CD4-positive, alpha-beta T cell treated with Interleukin-4 for 1 hour (primary cell): ENCODE results near the gene SERINC5.
A peak's percentile ranks its signal among the peaks of the same experiment; 100 is the strongest.

Experiments used
- DNase-seq, 2 donors: peaks; one replicate each; pipeline ENCODE4 v3.0.0-alpha.2; 2020 to 2022

The SERINC5 gene

GRCh38 chr5:80251636-80252035 lies 4.2 kb downstream of the SERINC5 start:
- peak in 1 of 2 donors; percentile 23 for DNase-seq

DNA sequence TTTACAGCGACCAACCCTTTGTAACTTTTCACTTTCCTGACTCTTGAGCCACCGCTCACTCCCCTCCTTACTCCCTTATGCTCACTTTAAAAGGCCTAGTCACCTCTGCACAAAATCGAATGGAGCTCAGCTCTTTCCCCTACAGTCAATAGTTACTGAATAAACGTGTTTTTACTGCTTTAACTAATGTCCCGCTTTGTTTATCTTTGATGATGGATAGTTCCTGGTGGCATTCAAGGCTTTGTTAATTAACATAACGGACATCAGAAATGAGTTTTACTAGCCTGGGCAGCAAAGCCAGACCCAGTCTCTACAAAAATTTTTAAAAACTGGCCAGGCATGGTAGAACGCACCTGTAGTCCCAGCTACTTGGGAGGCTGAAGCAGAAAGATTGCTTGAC lies 5.0 kb downstream of the SERINC5 start:
- DNase-seq, result no peak

DNA sequence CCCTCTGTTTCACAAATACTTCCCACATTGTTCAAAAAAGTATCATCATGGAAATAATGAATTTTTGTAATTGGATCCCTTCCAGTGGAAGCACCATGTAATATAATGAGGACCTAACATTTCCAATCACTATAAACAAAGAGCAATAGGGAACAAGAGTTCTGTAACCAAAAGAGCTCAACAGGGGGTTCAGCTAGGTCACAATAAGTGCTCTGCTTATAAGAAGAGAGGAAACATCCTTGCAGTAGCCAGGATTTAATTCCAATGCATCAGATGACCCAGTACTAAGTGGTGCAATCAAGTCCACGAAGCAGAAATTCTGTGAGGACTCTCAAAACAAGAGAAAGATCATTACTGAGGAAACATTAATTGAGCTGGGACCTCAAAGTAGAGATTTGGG lies 5.9 kb downstream of the SERINC5 start:
- no peak for DNase-seq

GRCh38 chr5:80248378-80248777 lies 7.5 kb downstream of the SERINC5 start:
- DNase-seq, result no peak

- DNase-seq, result peak; percentile 42 to 51
Measured at GRCh38 chr5:80246995-80247729, 8.7 kb downstream of the SERINC5 start.

GRCh38 chr5:80246001-80246758 lies 9.7 kb downstream of the SERINC5 start:
- DNase-seq, result peak in 1 of 2 donors; percentile 46

DNA sequence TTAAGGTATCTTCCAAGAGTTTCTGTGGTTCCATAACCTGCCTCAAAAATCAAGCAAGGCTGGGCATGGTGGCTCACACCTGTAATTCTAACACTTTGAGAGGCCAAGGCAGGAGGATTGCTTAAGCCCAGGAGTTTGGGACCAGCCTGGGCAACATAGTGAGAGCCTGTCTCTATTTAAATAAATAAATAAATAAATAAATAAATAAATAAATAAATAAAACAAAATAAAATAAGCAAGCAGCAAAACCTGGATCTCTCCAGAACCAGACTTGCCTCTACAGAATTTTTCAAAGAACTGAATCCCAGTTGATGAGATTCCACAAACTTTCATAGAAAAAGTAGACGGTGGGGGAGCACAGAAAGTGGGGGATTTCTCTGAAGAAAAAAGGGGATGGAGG lies 12.3 kb downstream of the SERINC5 start:
- DNase-seq, result no peak

GRCh38 chr5:80242849-80243248 lies 13.0 kb downstream of the SERINC5 start:
- no peak for DNase-seq

DNA sequence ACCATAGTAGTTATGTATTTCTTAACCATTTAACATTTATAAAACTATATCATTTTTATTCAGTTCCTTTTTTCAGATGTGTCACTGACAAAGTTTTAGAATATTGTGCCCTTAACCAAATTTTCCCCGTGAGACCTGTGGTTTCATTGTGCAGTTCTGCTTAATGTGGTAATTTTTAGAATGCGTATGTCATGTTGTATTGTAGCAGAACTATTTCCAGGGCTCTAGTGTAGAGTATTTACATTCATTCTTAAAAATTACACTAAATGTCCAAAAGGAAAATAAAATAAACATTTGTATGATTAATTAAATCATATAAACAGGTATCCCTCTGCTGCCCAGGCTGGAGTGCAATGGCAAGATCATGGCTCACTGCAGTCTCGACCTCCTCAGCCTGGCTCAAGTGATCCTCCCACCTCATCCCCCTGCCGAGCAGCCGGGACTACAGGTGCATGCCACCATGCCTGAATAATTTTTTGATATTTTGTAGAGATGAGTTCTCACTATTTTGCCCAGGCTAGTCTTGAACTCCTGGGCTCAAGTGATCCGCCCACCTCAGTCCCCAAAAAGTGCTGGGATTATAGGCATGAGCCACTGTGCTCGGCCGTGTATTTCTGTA lies 15.4 kb downstream of the SERINC5 start:
- DNase-seq, result no peak

- DNase-seq, result no peak
Measured at GRCh38 chr5:80239680-80240367, 16.0 kb downstream of the SERINC5 start.

DNA sequence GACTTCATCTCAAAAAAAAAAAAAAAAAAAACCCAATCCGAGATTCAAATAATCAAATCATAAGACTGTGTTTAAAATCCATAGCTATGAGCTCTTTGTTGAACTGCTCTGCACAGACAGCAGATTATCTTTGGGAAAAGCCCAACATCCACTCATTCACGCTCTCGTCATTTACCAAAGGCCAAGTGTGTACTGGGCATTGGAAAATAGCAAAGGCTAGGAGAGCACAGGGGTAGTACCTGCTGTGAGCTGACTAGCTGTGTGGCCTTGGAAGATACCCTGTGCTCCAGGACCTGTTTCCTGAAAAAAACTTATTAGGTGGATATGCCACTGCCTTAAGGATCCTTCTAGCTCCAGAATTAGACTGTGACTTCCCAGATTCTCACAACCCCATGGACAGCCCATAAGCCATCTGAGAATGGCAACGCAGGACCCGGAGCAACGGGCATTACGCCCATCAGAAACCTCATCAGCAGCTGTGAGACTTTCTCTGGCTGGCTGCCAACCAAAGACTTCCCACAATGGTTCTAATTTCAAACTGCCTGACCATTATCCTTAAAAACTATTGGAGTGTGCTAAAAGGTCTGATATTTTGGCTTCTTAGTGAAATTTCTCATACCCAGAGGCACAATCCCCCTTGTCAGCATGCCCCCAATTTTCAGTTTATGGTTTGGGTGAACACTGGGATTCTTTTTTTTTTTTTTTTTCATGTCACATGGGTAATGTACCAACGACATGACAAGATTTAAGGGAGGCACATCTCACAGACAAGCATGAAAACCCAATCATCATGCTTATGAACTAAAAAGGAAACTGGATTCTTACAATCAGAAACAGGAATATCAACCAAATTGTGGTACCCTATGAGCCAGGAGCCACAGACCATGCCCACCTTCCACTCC lies 16.8 kb downstream of the SERINC5 start:
- DNase-seq, result no peak

DNA sequence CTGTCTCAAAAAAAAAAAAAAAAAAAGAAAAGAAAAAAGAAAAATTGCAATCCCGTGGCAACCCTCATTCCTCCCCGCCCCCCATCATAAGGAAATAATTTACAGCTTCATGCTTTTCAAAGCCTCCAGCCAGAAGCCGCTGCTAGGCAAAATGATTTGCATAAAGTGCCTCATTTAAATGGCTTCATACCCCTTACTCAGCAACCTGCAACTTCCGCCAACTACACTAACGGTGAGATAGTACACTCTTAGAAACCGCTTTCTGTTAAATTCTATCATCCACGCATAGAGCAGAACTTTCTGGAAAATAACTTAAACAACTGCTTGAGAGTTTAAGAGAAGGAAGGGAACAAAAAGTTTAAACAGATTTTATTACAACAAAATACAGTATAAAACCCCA lies 17.8 kb downstream of the SERINC5 start:
- DNase-seq, result peak in 1 of 2 donors; percentile 48

GRCh38 chr5:80237243-80237642 lies 18.6 kb downstream of the SERINC5 start:
- DNase-seq, result no peak

- no peak for DNase-seq
Measured at GRCh38 chr5:80234116-80234948, 21.5 kb downstream of the SERINC5 start.

GRCh38 chr5:80231693-80232092 lies 24.2 kb downstream of the SERINC5 start:
- no peak for DNase-seq

DNA sequence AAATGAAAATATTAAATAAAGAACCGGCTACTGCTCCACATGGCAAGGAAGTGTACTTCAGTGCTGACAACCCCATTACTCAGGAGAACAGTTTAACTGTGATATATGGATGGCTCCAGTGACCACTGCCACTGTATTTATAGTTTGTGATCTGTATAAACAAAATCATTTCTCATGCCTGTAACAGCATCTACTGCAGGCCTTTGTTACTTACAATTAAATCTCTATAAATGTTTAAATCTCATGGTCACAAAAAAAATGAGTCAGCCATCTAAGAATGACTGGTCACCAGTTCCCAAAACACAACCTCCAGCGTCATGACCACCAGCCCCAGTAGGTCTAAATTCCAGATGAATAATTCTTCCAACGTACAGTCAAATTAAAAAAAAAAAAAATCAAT lies 24.6 kb downstream of the SERINC5 start:
- no peak for DNase-seq

DNA sequence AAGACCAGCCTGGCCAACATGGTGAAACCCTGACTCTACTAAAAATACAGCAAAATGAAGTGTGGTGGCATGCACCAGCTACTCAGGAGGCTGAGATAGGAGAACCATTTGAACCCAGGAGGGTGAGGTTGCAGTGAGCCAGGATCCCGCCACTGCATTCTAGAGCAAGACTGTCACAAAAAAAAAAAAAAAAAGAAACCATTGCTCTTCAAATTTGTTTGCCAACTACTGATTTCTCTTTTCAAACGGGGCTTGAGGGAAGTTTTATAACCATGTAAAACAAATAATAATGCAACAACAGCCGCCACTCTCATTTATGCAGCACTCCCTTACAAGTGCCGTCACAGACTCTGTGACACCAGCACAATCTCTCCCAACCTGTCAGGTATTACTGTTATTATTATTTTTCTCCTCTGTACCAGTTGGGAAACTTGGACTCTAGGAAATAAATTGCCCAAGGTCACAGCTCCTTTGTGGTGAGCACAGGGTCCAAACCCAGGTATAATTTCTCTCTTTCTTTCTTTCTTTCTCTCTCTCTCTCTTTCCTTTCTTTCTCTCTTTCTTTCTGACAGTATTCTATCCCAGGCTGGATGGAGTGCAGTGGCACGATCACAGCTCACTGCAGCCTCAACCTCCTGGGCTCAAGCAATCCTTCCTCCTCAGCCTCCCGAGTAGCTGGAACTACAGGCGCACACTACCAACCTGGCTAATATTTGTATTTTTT lies 25.4 kb downstream of the SERINC5 start:
- DNase-seq, result no peak

DNA sequence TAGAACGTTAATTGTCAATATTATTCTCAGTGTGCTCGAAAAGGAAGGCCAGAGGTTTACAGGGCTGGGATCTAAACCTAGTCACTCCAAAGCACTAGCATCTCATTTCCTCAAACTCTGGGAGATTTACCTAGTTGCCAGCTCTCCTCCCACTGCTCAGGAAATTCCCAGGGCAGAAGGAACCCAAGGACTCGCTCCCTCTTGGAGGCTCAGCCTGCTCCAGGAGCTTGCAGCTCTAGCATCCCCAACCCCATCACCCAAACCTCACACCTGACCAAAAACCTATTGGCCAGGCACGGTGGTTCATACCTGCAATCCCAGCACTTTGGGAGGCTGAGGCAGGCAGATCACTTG lies 26.0 kb downstream of the SERINC5 start:
- DNase-seq, result no peak

- DNase-seq, result no peak
Measured at GRCh38 chr5:80227979-80228596, 27.8 kb downstream of the SERINC5 start.

- DNase-seq, result no peak
Measured at GRCh38 chr5:80225934-80226326, 29.9 kb downstream of the SERINC5 start.
